GM04503 (cell line): ENCODE data around the gene SGIP1.
"Not testable (repeated sequence)": the region's sequence is repeated elsewhere in the genome, so short reads cannot be mapped to it uniquely, and the experiment has no call there.

Experiments
- DNase-seq: peaks from one replicate; pipeline ENCODE4 v3.0.0-alpha.2; 2012; ENCODE audit warnings: low read depth

The SGIP1 gene

DNA sequence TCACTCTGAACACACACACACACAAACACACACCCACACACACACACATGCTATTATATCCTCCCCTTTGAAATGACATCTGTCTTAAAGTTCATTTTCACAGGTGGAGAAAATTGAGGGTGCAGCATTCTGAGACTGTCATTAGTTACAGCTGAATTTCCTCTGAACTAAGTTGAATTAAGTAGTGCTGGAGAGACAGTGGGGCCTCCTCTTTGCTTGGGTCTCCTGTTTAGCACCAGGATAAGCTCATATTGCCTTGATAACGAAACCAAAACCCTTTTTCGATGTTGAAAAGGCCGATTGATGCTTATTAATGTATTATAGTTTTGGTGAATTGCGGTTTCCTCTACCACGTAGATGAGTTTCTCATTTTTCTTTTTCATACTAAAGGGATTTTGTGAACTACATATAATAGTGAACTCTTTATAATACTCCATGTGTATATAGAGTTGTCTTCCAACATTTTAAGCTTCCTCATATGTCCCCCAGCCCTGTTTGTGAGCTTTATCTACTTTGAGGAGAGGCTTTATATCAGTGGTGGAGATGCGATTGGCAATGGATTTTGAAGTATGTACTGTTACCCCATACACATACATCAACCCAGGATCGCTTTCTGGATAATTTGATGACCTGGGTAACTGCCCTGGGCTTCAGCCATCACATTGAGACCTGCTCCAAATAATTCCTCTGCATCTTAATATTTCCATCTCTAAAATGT is 235.7 kb downstream of the SGIP1 start:
- DNase-seq: no peak

DNA sequence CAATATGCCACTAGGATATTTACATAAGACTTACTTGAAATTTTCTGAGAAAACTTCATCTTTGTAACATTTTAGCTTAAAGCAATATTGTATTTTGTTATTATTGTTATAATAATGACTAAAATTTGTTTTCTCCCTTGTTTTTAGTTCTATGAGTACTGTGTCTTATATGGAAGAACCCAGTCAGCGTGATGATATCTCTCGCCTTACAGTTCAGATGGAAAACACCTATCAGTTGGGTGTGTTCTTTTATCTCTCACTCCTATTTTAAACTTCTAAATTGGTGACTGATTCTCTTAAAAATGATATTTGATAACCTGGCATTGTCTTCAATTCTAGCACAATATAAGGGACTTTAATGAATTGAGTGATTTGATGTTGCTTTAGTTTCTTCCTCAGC is 236.3 kb downstream of the SGIP1 start:
- no peak for DNase-seq

DNA sequence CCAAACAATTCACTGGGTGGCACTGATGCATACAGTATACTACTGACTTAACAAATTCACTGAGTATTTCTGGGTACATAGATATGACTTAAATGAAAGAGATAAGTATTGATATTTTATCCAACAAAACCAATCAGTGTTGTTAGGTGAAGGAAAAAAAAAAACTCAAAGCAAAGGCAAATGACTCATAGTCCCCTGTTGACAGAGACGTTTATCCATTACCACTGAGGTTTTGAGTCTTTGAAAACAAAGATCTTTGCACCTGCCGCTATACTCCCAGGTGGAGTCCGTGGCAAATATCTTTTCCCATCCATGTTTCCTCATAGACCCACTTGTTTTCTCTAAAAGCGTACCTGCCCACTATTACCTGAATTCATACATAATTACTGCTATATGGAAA is 236.7 kb downstream of the SGIP1 start:
- DNase-seq: no peak

DNA sequence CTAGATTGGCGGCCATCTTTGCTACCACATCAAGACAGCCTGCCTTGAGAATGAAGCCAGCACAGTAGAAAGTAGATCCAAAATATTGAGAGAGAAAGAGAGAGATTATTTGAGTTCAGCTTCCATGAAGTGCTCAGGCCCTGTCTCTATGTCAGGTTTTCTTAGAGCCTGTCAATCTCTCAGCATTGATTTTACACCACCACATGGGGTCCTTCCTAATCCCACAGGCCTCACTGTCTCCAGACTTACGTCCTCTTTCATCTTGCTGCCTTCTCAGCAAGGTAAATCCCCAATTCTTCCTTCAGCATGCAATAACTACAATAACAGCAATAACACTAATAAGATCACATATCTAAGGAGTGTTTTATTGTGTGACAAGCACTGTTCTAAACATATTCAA is 239.3 kb downstream of the SGIP1 start:
- no peak for DNase-seq

DNA sequence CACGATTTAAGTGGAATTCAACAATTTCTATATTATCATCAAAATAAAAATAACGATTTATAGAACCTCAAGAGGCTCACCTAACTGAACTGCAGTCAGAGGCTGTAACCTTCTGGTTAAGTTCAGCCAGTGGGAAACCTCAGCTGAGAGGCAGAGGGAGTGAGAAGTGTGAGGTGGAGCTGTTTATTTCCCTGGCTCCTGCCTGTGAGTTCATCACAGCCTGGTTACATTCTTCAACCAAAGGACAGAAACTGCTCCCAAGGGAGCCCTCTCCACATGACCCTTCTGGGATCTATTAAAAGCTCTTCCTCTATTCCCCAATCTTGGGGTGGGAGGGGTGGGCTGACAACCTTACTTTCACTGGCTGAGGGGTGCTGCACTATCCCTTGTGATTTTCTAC is 240.5 kb downstream of the SGIP1 start:
- no peak for DNase-seq

DNA sequence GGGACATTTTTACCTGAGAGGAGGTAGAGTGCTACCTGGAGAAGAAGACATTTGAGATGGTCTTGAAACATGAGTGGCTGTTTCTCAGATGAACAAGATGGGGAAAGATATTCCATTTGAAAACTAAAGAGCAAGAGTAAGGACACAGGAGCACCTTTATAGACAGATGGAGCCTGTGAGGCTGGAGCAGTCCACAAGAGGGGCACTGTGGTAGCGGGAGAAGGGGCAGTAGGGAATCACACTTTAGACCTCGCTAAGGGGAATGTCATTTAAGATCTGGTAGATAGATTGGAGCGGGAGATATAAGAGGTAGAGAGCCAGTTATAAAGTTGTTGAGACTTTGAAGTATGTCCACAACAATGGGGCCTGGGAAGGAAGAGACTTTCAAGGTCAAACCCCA is 241.7 kb downstream of the SGIP1 start:
- DNase-seq: no peak

DNA sequence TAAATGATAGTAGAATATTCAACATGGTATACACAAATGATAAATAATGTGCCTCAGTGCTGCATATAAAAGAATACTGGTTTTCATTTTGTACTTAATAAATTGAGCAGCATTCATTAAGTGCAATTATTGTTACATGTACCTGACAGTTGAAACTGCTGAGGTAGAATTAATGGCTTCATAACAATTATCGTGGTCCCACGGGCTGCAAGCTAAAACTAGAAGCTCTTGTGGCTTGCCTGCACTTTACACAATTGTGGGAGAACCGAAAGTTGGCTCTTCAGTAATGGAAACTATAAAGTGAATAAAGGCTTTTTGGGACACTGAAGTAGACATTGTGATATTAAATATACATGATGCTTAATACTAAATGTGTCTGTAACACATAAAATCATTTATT is 243.9 kb downstream of the SGIP1 start:
- no peak for DNase-seq

DNA sequence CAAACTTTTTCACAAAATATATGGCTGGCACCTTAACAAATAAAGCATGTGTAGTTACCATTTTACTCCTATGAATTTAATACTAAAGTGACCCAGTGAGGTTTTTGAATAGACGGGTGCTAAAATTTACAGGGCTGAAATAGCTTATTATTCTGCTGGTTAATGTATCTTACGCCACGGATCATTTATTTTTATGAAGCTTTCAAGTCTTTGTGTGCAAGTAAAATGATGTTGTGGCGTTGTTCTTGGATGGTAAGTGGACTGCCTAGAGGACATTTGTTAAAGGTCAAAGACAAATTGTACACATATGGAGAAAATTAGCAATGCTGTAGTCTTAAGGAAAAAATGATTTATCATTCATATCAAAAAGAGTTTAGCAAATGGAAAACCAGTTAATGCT is 244.3 kb downstream of the SGIP1 start:
- DNase-seq: no peak

DNA sequence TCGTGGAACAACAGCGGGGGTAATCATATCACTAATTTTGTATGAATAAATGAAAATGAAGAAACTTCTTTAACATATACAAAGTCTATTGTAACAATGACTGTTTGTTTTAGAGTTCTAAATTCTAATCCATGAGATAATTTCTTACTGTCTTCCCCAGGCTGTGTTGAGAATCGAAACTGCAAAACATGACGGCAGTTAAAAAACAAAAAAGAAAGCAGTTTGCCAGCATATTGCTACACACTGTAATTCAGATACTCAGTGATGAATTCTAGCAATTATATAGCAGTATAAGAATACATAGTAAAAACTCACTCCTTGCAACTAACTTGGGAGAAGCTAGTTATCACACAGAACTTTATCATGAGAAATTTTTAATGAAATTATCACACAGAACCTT is 245.0 kb downstream of the SGIP1 start:
- no peak for DNase-seq

DNA sequence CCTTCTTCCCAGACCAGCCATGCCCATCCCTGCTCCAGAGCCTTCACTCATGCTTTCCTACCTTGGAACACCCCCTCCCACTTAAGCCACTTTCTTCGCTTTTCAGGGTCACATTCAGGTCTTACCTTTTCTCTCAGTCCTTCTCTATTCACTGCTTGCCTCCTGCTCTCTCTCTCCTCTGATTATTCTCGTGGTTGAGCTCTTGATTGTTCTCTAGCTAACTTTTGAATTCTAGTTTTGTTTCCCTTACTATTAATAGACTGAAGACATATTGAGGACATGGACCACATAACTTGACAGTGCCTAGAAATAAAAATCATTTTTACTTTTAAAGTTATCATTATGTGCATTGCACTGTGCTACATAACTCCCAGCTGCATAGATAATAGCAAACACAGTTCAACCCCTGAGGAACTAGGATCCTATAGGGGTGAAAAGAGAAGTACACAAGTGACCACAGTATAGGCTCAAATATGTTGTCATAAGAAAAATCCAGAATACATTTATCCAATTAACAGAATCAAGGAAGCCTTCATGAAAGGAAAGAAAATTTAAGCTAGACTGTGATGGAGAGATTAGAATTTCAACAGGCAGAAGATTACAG is 245.6 kb downstream of the SGIP1 start:
- DNase-seq: no peak

DNA sequence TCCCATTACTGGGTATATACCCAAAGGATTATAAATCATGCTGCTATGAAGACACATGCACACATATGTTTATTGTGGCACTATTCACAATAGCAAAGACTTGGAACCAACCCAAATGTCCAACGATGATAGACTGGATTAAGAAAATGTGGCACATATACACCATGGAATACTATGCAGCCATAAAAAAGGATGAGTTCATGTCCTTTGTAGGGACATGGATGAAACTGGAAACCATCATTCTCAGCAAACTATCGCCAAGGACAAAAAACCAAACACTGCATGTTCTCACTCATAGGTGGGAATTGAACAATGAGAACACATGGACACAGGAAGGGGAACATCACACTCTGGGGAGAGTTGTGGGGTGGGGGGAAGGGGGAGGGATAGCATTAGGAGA is 251.8 kb downstream of the SGIP1 start:
- not testable (repeated sequence) for DNase-seq

DNA sequence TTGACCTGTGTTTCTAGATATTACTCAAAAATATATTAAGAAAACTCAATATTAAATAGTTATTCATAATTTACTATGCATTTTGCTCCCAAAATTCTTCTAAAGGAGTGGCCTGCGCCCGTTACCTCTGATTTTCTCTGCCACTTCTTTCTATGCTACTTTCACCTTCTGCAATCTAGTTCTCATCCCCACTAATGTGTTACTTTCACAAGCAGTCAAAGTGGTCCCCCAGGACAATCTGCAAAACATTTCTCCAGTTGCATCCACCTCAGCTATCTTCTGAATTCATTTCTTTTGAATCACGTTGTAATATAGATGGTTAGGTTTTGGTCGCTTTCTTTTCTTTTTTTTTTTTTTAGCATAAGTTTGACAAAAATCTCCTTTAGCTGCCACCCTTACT is 253.7 kb downstream of the SGIP1 start:
- DNase-seq: no peak

DNA sequence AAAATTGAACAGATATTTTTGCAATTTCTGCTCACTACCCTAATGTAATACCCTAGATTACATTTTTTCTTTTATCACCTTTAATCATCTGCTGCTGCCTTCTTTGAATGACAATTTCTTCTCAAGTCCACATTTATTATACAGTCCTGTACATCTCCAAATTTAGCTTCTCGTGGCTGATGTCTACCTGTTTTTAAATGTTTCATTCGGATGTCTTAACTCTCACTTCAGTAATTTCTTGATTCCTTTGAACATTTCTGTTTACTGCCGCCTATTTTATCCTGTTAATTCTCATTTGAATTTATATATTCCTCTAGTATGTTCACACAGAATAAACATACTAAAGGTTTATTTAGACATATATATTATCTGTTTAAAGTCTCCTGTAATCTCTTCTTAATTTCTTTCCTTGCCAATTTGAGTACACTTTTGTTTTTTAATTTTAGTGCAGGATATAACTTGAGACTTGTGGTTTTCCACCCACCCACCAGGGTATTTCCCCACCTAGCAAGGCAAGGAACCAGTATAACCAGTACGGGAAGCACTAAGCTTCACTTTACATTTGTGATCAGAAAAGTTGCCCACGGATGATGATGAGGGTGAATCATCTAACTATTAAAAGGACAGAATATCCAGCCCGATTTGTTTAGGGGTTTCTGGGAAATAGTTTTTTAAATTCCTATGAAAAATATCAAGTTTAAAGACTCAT is 254.4 kb downstream of the SGIP1 start:
- no peak for DNase-seq

DNA sequence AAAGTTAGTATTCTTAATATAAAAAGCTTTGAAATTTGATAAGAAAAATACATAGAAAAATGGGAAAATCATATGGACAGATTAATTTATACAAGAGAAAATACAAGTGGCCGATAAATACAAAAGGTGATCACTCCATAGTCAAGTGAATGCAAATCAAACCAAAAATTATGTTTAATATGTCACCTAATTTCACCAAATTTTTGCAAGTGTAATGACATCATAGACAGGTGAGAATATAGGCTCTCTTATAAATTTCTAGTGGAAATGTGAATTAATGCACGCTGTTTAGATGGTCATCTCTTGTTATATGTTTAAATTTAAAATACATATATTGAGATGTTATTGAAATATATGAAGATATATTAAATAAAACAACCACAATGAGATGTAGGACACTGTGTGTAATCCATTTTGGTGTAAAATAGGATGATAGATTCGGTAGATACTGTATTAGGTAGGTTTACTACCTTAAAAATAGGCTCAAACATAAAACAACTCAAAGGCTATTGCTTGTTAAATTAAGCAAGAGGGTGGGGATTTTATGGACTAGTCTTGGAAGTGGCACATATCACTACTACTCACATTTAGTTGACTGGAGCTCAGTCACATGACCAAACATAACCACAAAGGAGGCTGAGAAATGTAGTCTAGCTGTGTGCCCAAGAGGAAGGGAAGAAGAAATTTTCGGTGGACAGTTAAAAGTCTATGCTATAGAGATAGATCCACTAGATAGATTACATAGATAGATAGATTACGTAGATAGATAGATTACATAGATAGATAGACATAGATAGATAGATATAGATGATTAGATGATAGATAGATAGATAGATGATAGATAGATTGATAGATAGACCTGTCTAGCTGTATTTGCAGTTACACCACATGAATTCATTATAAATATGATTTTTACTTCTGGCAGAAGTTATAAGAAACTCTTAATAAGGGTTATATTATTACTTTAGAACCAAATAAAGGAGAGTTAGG is 258.0 kb downstream of the SGIP1 start:
- no peak for DNase-seq

DNA sequence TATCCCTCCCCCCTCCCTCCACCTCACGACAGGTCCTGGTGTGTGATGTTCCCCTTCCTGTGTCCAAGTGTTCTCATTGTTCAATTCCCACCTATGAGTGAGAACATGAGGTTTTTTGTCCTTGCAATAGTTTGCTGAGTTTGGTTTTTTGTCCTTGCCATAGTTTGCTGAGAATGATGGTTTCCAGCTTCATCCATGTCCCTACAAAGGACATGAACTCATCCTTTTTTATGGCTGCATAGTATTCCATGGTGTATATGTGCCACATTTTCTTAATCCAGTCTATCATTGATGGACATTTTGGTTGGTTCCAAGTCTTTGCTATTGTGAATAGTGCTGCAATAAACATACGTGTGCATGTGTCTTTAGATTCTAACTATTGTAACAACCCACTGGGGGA is 261.9 kb downstream of the SGIP1 start:
- not testable (repeated sequence) for DNase-seq
